Thymus (tissue), 11 donors: ENCODE measurements around the gene M1AP. TPM values are rescaled to one million over a fixed set of nuclear protein-coding genes. Genes with fewer than 3 reads are reported as not detected.

Experiments
- DNase-seq, 9 donors: peaks; one replicate each; pipeline ENCODE4 v3.0.0-alpha.2; 2013; ENCODE audit warnings: low spot score in 9 of 9, low read depth in 6 of 9, missing footprints in 1 of 9
- H3K27ac ChIP-seq, 2 donors: one replicate each; pipeline ENCODE4 v1.5.1; 2013; ENCODE audit warnings: control low read depth in 1 of 2, low read depth in 1 of 2, low read length in 1 of 2, mild to moderate bottlenecking in 1 of 2, moderate library complexity in 1 of 2
- H3K27me3 ChIP-seq, 2 donors: one replicate each; pipeline ENCODE4 v1.5.1; 2013; ENCODE audit warnings: low read length in 1 of 2; ENCODE audit not compliant: control insufficient read depth in 2 of 2, insufficient read depth in 1 of 2
- H3K36me3 ChIP-seq, 2 donors: one replicate each; pipeline ENCODE4 v1.5.1; 2013; ENCODE audit warnings: low read length in 1 of 2, mild to moderate bottlenecking in 1 of 2, moderate library complexity in 1 of 2; ENCODE audit not compliant: control insufficient read depth in 2 of 2, insufficient read depth in 2 of 2
- H3K4me1 ChIP-seq, 2 donors: one replicate each; pipeline ENCODE4 v1.5.1; 2013; ENCODE audit warnings: low read length in 2 of 2; ENCODE audit not compliant: control insufficient read depth in 2 of 2, insufficient read depth in 2 of 2
- H3K4me3 ChIP-seq, 2 donors: one replicate each; pipeline ENCODE4 v1.5.1; 2013; ENCODE audit warnings: low read length in 2 of 2, control low read depth in 1 of 2, mild to moderate bottlenecking in 1 of 2
- H3K9me3 ChIP-seq, 2 donors: one replicate each; pipeline ENCODE4 v1.5.1; 2013; ENCODE audit warnings: low read length in 1 of 2, mild to moderate bottlenecking in 1 of 2; ENCODE audit not compliant: control insufficient read depth in 2 of 2, insufficient read depth in 1 of 2
- WGBS: extraction: QIAGEN DNeasy Blood & Tissue Kit; methylation state at CpG from one replicate; pipeline ENCODE4 v1.1.7; 2013; 5-methylcytosine and 5-hydroxymethylcytosine counted together
- polyA plus RNA-seq: library from polyadenylated mRNA; stranded (reverse); fragments of 200-250 nt; gene quantifications from one replicate; pipeline ENCODE4 v1.2.3, GENCODE V29; 2013
- total RNA-seq: library from RNA; stranded (reverse); fragments of 120-200 nt; gene quantifications from one replicate; pipeline ENCODE4 v1.2.4, GENCODE V29; 2013
- donor health status: healthy.

The M1AP gene
- total and polyA plus RNA-seq, 2 donors = 0.55 to 0.94 TPM

GRCh38 chr2:74593826-74594772, 54.0 kb downstream of the M1AP start:
- Histone ChIP-seq H3K4me3 (no peak overlapping the region), H3K36me3 (no peaks in the 10 kb centered on the region), H3K27ac (no peak overlapping the region), H3K27me3 (no peaks in the 10 kb centered on the region), H3K9me3 (no peaks in the 10 kb centered on the region), H3K4me1 (no peaks in the 10 kb centered on the region)
- WGBS = 96% methylated on average over 4 of the region's 4 CpGs
- DNase-seq = no peak

- Histone ChIP-seq H3K27me3 (no peaks in the 10 kb centered on the region), H3K36me3 (no peaks in the 10 kb centered on the region), H3K4me1 (no peaks in the 10 kb centered on the region), H3K27ac (no peak overlapping the region), H3K4me3 (no peak overlapping the region), H3K9me3 (no peaks in the 10 kb centered on the region)
- 88% methylated on average over 2 of the region's 2 CpGs for WGBS
- DNase-seq = no peak
Measured at GRCh38 chr2:74588664-74589063, 59.5 kb downstream of the M1AP start.

GRCh38 chr2:74587664-74588277, 60.4 kb downstream of the M1AP start:
- Histone ChIP-seq H3K4me1 (no peaks in the 10 kb centered on the region), H3K27ac (no peak overlapping the region), H3K27me3 (no peaks in the 10 kb centered on the region), H3K4me3 (no peak overlapping the region), H3K36me3 (no peaks in the 10 kb centered on the region), H3K9me3 (no peaks in the 10 kb centered on the region)
- 27% methylated on average over 6 of the region's 6 CpGs for WGBS
- peak in 6 of 9 donors; percentile 30 to 74 (median 42) for DNase-seq

GRCh38 chr2:74585406-74586185, 62.5 kb downstream of the M1AP start:
- Histone ChIP-seq H3K27ac (no peak overlapping the region), H3K4me3 (no peak overlapping the region), H3K4me1 (no peaks in the 10 kb centered on the region), H3K9me3 (no peaks in the 10 kb centered on the region), H3K27me3 (no peaks in the 10 kb centered on the region), H3K36me3 (no peaks in the 10 kb centered on the region)
- DNase-seq = peak in 1 of 9 donors; percentile 14
- 45% methylated on average over 4 of the region's 4 CpGs for WGBS

GRCh38 chr2:74584088-74584645, 64.0 kb downstream of the M1AP start:
- DNase-seq = no peak
- 61% methylated on average over 2 of the region's 2 CpGs for WGBS
- no peak overlapping the region for H3K4me3 ChIP-seq
- no peaks in the 10 kb centered on the region for H3K27me3 ChIP-seq
- H3K9me3 ChIP-seq = no peaks in the 10 kb centered on the region
- H3K27ac ChIP-seq = no peak overlapping the region
- H3K36me3 ChIP-seq = no peaks in the 10 kb centered on the region
- no peaks in the 10 kb centered on the region for H3K4me1 ChIP-seq

- Histone ChIP-seq H3K9me3 (no peaks in the 10 kb centered on the region), H3K36me3 (no peaks in the 10 kb centered on the region), H3K4me3 (no peak overlapping the region), H3K4me1 (no peaks in the 10 kb centered on the region), H3K27me3 (no peaks in the 10 kb centered on the region), H3K27ac (no peak overlapping the region)
- DNase-seq = no peak
Measured at GRCh38 chr2:74583504-74583903, 64.6 kb downstream of the M1AP start.

- Histone ChIP-seq H3K27ac (no peak overlapping the region), H3K4me3 (no peak overlapping the region), H3K27me3 (no peaks in the 10 kb centered on the region), H3K9me3 (no peaks in the 10 kb centered on the region), H3K4me1 (peaks cover 0 to 3% of the 10 kb centered on the region in 2 donors), H3K36me3 (no peaks in the 10 kb centered on the region)
- 95% methylated on average over 2 of the region's 2 CpGs for WGBS
- no peak for DNase-seq
Measured at GRCh38 chr2:74582184-74582583, 65.9 kb downstream of the M1AP start.

- no peaks in the 10 kb centered on the region for H3K9me3 ChIP-seq
- 98% methylated on average over 3 of the region's 3 CpGs for WGBS
- H3K4me1 ChIP-seq = peaks cover 0 to 3% of the 10 kb centered on the region in 2 donors
- no peak overlapping the region for H3K27ac ChIP-seq
- H3K4me3 ChIP-seq = no peak overlapping the region
- H3K27me3 ChIP-seq = no peaks in the 10 kb centered on the region
- H3K36me3 ChIP-seq = no peaks in the 10 kb centered on the region
- no peak for DNase-seq
Measured at GRCh38 chr2:74581463-74581862, 66.7 kb downstream of the M1AP start.
